ENCODE results near the gene FXYD3.

- TF ChIP-seq CTCF (IDR thresholded peaks at IDR 0.05): no peak
- TF ChIP-seq POLR2A (IDR thresholded peaks at IDR 0.05): peak; percentile 81
Measured at GRCh38 chr19:35136977-35137702, 21.5 kb downstream of the FXYD3 start.

All from right lobe of liver (tissue), 4 donors.